ENCODE data around the gene PHOSPHO2. TPM values are rescaled to one million over a fixed set of nuclear protein-coding genes. Genes with fewer than 3 reads are reported as not detected.

PHOSPHO2 gene
- total and polyA plus RNA-seq, 8 donors: 1.3 to 22.0 (median 3.9) TPM

GRCh38 chr2:169656164-169656563 is 38.1 kb upstream of the PHOSPHO2 start:
- TF ChIP-seq EP300 (IDR thresholded peaks at IDR 0.05) (no peak), POLR2A (IDR thresholded peaks at IDR 0.05) (no peak), POLR2AphosphoS5 (IDR thresholded peaks at IDR 0.05) (no peak)
- TF ChIP-seq, protein P1, sequence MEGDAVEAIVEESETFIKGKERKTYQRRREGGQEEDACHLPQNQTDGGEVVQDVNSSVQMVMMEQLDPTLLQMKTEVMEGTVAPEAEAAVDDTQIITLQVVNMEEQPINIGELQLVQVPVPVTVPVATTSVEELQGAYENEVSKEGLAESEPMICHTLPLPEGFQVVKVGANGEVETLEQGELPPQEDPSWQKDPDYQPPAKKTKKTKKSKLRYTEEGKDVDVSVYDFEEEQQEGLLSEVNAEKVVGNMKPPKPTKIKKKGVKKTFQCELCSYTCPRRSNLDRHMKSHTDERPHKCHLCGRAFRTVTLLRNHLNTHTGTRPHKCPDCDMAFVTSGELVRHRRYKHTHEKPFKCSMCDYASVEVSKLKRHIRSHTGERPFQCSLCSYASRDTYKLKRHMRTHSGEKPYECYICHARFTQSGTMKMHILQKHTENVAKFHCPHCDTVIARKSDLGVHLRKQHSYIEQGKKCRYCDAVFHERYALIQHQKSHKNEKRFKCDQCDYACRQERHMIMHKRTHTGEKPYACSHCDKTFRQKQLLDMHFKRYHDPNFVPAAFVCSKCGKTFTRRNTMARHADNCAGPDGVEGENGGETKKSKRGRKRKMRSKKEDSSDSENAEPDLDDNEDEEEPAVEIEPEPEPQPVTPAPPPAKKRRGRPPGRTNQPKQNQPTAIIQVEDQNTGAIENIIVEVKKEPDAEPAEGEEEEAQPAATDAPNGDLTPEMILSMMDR (IDR thresholded peaks at IDR 0.05): no peak
- no peaks in the 10 kb centered on the region for H3K4me1 ChIP-seq
- H3K27ac ChIP-seq: no peak overlapping the region
- no peak overlapping the region for H3K4me3 ChIP-seq
- WGBS, 5 donors: 64 to 79% (median 74%) methylated on average over 3 of the region's 3 CpGs
- H3K9me3 ChIP-seq: no peaks in the 10 kb centered on the region
- no peaks in the 10 kb centered on the region for H3K36me3 ChIP-seq
- no peaks in the 10 kb centered on the region for H3K27me3 ChIP-seq
- no peak for DNase-seq
- intact Hi-C loops (cut with DNase I; ENCODE audit: low total_unique reads): no loop called here

DNA sequence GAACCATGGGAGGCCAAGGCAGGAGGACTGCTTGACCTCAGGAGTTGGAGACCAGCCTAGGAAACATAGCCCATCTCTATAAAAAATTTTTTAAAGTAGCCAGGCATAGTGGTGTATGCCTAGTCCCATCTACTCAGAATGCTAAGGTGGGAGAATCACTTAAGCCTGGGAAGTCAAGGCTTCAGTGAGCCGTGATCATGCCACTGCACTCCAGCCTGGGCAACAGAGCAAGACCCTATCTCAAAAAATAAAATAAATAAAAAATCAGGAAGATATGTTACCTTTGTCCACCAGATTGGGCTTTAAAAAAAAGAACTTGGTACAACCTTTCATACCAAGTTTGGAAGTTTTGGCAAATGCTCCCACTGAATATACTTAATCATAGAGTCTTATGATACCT is 35.4 kb upstream of the PHOSPHO2 start:
- no peaks in the 10 kb centered on the region for H3K36me3 ChIP-seq
- intact Hi-C loops (cut with DNase I; ENCODE audit: low total_unique reads): no loop called here
- H3K27ac ChIP-seq: no peak overlapping the region
- no peak overlapping the region for H3K4me3 ChIP-seq
- H3K9me3 ChIP-seq: no peaks in the 10 kb centered on the region
- H3K4me1 ChIP-seq: no peaks in the 10 kb centered on the region
- no peak for DNase-seq
- 92 to 100% (median 100%) methylated on average over 1 of the region's 1 CpG for WGBS, 5 donors
- TF ChIP-seq POLR2AphosphoS5 (IDR thresholded peaks at IDR 0.05) (no peak), POLR2A (IDR thresholded peaks at IDR 0.05) (no peak), EP300 (IDR thresholded peaks at IDR 0.05) (no peak)
- TF ChIP-seq, protein P1 (IDR thresholded peaks at IDR 0.05): no peak
- no peaks in the 10 kb centered on the region for H3K27me3 ChIP-seq

- intact Hi-C loops (cut with DNase I; ENCODE audit: low total_unique reads): no loop called here
- DNase-seq: no peak
- H3K27me3 ChIP-seq: no peaks in the 10 kb centered on the region
- no peaks in the 10 kb centered on the region for H3K36me3 ChIP-seq
- 56 to 94% (median 79%) methylated on average over 1 of the region's 1 CpG for WGBS, 5 donors
- no peak for TF ChIP-seq POLR2A (IDR thresholded peaks at IDR 0.05)
- TF ChIP-seq, protein P1 (IDR thresholded peaks at IDR 0.05): no peak
- no peak for TF ChIP-seq EP300 (IDR thresholded peaks at IDR 0.05)
- TF ChIP-seq POLR2AphosphoS5 (IDR thresholded peaks at IDR 0.05): no peak
- H3K9me3 ChIP-seq: no peaks in the 10 kb centered on the region
- no peak overlapping the region for H3K27ac ChIP-seq
- no peak overlapping the region for H3K4me3 ChIP-seq
- no peaks in the 10 kb centered on the region for H3K4me1 ChIP-seq
Observed at GRCh38 chr2:169659320-169659719, 34.9 kb upstream of the PHOSPHO2 start.

GRCh38 chr2:169661265-169661664 is 33.0 kb upstream of the PHOSPHO2 start:
- intact Hi-C loops (cut with DNase I; ENCODE audit: low total_unique reads): no loop called here
- H3K9me3 ChIP-seq: no peaks in the 10 kb centered on the region
- peaks cover 0 to 9% (median 3%) of the 10 kb centered on the region in 4 donors for H3K4me1 ChIP-seq
- 70 to 91% (median 81%) methylated on average over 3 of the region's 3 CpGs for WGBS, 5 donors
- no peaks in the 10 kb centered on the region for H3K27me3 ChIP-seq
- TF ChIP-seq POLR2AphosphoS5 (IDR thresholded peaks at IDR 0.05): no peak
- TF ChIP-seq POLR2A (IDR thresholded peaks at IDR 0.05): no peak
- TF ChIP-seq, protein P1 (IDR thresholded peaks at IDR 0.05): no peak
- TF ChIP-seq EP300 (IDR thresholded peaks at IDR 0.05): no peak
- DNase-seq: no peak
- no peak overlapping the region for H3K4me3 ChIP-seq
- H3K36me3 ChIP-seq: no peaks in the 10 kb centered on the region
- H3K27ac ChIP-seq: no peak overlapping the region

Measured in stomach (tissue), 9 donors.